Measurements from ENCODE around the gene LRRIQ4.

Gene LRRIQ4

GRCh38 chr3:169815590-169816150, 3.0 kb downstream of the LRRIQ4 start:
- H3K4me1 ChIP-seq (ENCODE audit: insufficient read depth, low read length, poor library complexity, severe bottlenecking), result peaks cover 18% of the 10 kb centered on the region
- H3K9me3 ChIP-seq (ENCODE audit: insufficient read depth, low read depth, low read length), result no peaks in the 10 kb centered on the region
- no peaks in the 10 kb centered on the region for H3K36me3 ChIP-seq (ENCODE audit: insufficient read depth, low read length)
- peaks cover 11% of the 10 kb centered on the region for H3K79me2 ChIP-seq (ENCODE audit: insufficient read depth, low read length)
- TF ChIP-seq CTCF (conservative IDR thresholded peaks at IDR 0.05; ENCODE audit: low read length) (no peak), EZH2phosphoT487 (IDR thresholded peaks at IDR 0.05; ENCODE audit: borderline replicate concordance) (no peak)
- H3K9ac ChIP-seq (ENCODE audit: low read depth, low read length, poor library complexity, severe bottlenecking), result no peak overlapping the region
- H3K4me3 ChIP-seq (ENCODE audit: low read length, poor library complexity, severe bottlenecking), result no peak overlapping the region
- H3F3A ChIP-seq (ENCODE audit: low read depth), result no peaks in the 10 kb centered on the region
- H2AFZ ChIP-seq (ENCODE audit: low read length), result no peak overlapping the region
- no peak overlapping the region for H3K4me2 ChIP-seq (ENCODE audit: low read depth, low read length, poor library complexity, severe bottlenecking)
- no peaks in the 10 kb centered on the region for H4K20me1 ChIP-seq (ENCODE audit: insufficient read depth, low read length, poor library complexity, severe bottlenecking)
- H3K9me2 ChIP-seq (replicated peaks; ENCODE audit: low read depth, low read length), result no peaks in the 10 kb centered on the region
- no peaks in the 10 kb centered on the region for H3K27me3 ChIP-seq (ENCODE audit: insufficient read depth, low read length, poor library complexity, severe bottlenecking)

- TF ChIP-seq CTCF (conservative IDR thresholded peaks at IDR 0.05; ENCODE audit: low read length), result no peak
- Histone ChIP-seq H4K20me1 (ENCODE audit: insufficient read depth, low read length, poor library complexity, severe bottlenecking) (no peaks in the 10 kb centered on the region), H3K4me3 (ENCODE audit: low read length, poor library complexity, severe bottlenecking) (no peak overlapping the region), H3K4me1 (ENCODE audit: insufficient read depth, low read length, poor library complexity, severe bottlenecking) (peaks cover 4% of the 10 kb centered on the region), H3K9me2 (replicated peaks; ENCODE audit: low read depth, low read length) (no peaks in the 10 kb centered on the region), H3K9ac (ENCODE audit: low read depth, low read length, poor library complexity, severe bottlenecking) (no peak overlapping the region), H3K36me3 (ENCODE audit: insufficient read depth, low read length) (no peaks in the 10 kb centered on the region), H3F3A (ENCODE audit: low read depth) (no peaks in the 10 kb centered on the region), H3K4me2 (ENCODE audit: low read depth, low read length, poor library complexity, severe bottlenecking) (no peak overlapping the region), H3K27me3 (ENCODE audit: insufficient read depth, low read length, poor library complexity, severe bottlenecking) (no peaks in the 10 kb centered on the region), H3K9me3 (ENCODE audit: insufficient read depth, low read depth, low read length) (no peaks in the 10 kb centered on the region), H2AFZ (ENCODE audit: low read length) (no peak overlapping the region), H3K79me2 (ENCODE audit: insufficient read depth, low read length) (no peaks in the 10 kb centered on the region)
Observed at GRCh38 chr3:169818316-169818715, 5.6 kb downstream of the LRRIQ4 start.

GRCh38 chr3:169822091-169822490, 9.4 kb downstream of the LRRIQ4 start:
- no peaks in the 10 kb centered on the region for H3K79me2 ChIP-seq (ENCODE audit: insufficient read depth, low read length)
- no peak for TF ChIP-seq CTCF (conservative IDR thresholded peaks at IDR 0.05; ENCODE audit: low read length)
- no peak for TF ChIP-seq EZH2phosphoT487 (IDR thresholded peaks at IDR 0.05; ENCODE audit: borderline replicate concordance)
- H2AFZ ChIP-seq (ENCODE audit: low read length), result no peak overlapping the region
- no peaks in the 10 kb centered on the region for H4K20me1 ChIP-seq (ENCODE audit: insufficient read depth, low read length, poor library complexity, severe bottlenecking)
- no peaks in the 10 kb centered on the region for H3K9me2 ChIP-seq (replicated peaks; ENCODE audit: low read depth, low read length)
- no peaks in the 10 kb centered on the region for H3K36me3 ChIP-seq (ENCODE audit: insufficient read depth, low read length)
- no peaks in the 10 kb centered on the region for H3K9me3 ChIP-seq (ENCODE audit: insufficient read depth, low read depth, low read length)
- H3K4me1 ChIP-seq (ENCODE audit: insufficient read depth, low read length, poor library complexity, severe bottlenecking), result no peaks in the 10 kb centered on the region
- H3K27me3 ChIP-seq (ENCODE audit: insufficient read depth, low read length, poor library complexity, severe bottlenecking), result no peaks in the 10 kb centered on the region
- no peaks in the 10 kb centered on the region for H3F3A ChIP-seq (ENCODE audit: low read depth)
- H3K4me3 ChIP-seq (ENCODE audit: low read length, poor library complexity, severe bottlenecking), result no peak overlapping the region
- H3K9ac ChIP-seq (ENCODE audit: low read depth, low read length, poor library complexity, severe bottlenecking), result no peak overlapping the region
- H3K4me2 ChIP-seq (ENCODE audit: low read depth, low read length, poor library complexity, severe bottlenecking), result no peak overlapping the region

Data from Loucy (cell line).